T-helper 1 cell treated with Interleukin-12 subunit alpha and Interleukin-12 subunit beta and Interleukin-4 antibody, amounts not matched to agents 30 μg/mL and 1 μg/mL, for 36 hours (primary cell): Measurements from ENCODE around the gene DIABLO.
A peak's percentile ranks its signal among the peaks of the same experiment; 100 is the strongest.
"Not testable (repeated sequence)": the region's sequence is repeated elsewhere in the genome, so short reads cannot be mapped to it uniquely, and the experiment has no call there.

Source experiments
- H3K27ac Mint-ChIP-seq: one replicate; pipeline ENCODE4 v1.8.0; 2021; ENCODE audit warnings: mild to moderate bottlenecking, mixed read lengths
- H3K27me3 Mint-ChIP-seq: one replicate; pipeline ENCODE4 v1.8.0; 2021; ENCODE audit warnings: low read depth, mixed read lengths
- H3K36me3 Mint-ChIP-seq: one replicate; pipeline ENCODE4 v1.8.0; 2021; ENCODE audit warnings: low read depth, mixed read lengths
- H3K4me1 Mint-ChIP-seq: one replicate; pipeline ENCODE4 v1.8.0; 2021; ENCODE audit warnings: low read depth, mixed read lengths
- H3K4me3 Mint-ChIP-seq: one replicate; pipeline ENCODE4 v1.8.0; 2021; ENCODE audit warnings: mild to moderate bottlenecking, moderate library complexity, mixed read lengths
- H3K9me3 Mint-ChIP-seq: one replicate; pipeline ENCODE4 v1.8.0; 2021; ENCODE audit warnings: mixed read lengths

DIABLO gene

GRCh38 chr12:122203301-122204166, 22.3 kb downstream of the DIABLO start, which contains the start of gene B3GNT4:
B3GNT4 (plus strand) TSS chr12:122203709; CDS start chr12:122204619, 910 bp downstream.
- H3K9me3 Mint-ChIP-seq, result no peaks in the 10 kb centered on the region
- H3K4me1 Mint-ChIP-seq, result peaks cover 10% of the 10 kb centered on the region
- H3K27ac Mint-ChIP-seq, result no peak within 1 kb of the TSS
- peaks cover 33% of the 10 kb centered on the region for H3K27me3 Mint-ChIP-seq
- peaks cover 22% of the 10 kb centered on the region for H3K36me3 Mint-ChIP-seq
- peak within 1 kb of the TSS; percentile 87 for H3K4me3 Mint-ChIP-seq

GRCh38 chr12:122202811-122203210, 23.0 kb downstream of the DIABLO start:
- H3K4me1 Mint-ChIP-seq, result peaks cover 12% of the 10 kb centered on the region
- H3K27me3 Mint-ChIP-seq, result peaks cover 38% of the 10 kb centered on the region
- H3K9me3 Mint-ChIP-seq, H3K27ac Mint-ChIP-seq: not testable (repeated sequence)
- peak overlapping the region; percentile 81 for H3K4me3 Mint-ChIP-seq
- peaks cover 17% of the 10 kb centered on the region for H3K36me3 Mint-ChIP-seq

GRCh38 chr12:122202017-122202416, 23.8 kb downstream of the DIABLO start:
- H3K9me3 Mint-ChIP-seq, result no peaks in the 10 kb centered on the region
- H3K4me3 Mint-ChIP-seq, result no peak overlapping the region
- H3K36me3 Mint-ChIP-seq, result peaks cover 10% of the 10 kb centered on the region
- H3K27me3 Mint-ChIP-seq, result peaks cover 38% of the 10 kb centered on the region
- peaks cover 14% of the 10 kb centered on the region for H3K4me1 Mint-ChIP-seq
- no peak overlapping the region for H3K27ac Mint-ChIP-seq

- no peak overlapping the region for H3K4me3 Mint-ChIP-seq
Observed at GRCh38 chr12:122201381-122201780, 24.5 kb downstream of the DIABLO start.

DNA sequence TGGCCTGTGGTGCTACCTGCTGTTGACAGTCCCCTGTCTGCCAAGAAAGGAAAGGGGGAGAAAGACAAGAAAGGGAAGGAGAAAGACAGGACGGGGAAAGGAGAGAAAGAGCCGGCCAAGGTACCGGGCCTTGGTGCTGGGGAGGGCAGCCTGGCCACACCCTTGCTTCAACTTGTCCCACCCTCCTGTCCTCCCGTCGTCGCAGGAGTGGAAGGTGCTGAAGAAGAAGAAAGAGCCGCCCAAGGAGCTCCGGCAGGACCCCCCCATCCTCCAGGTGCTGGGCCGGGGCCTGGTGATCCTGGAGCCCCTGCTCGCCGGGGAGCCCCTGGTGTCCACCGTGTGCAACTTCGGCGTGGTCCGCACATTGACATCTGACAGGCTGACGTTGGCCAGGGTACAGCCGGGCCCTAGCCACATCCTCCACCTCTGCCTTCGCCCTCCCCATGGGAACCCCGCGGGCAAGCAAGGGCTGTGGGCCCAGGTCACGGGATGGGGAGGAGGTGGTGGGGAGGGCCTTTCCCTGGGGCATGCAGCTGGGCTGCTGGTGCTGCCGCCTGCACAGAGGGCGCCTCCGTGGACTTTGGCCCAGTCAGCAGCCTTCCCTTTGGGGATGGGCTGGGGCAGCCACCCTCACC, 25.2 kb downstream of the DIABLO start:
- Mint-ChIP-seq H3K9me3 (peaks cover 3% of the 10 kb centered on the region), H3K36me3 (peaks cover 5% of the 10 kb centered on the region), H3K4me3 (no peak overlapping the region), H3K4me1 (peaks cover 15% of the 10 kb centered on the region), H3K27me3 (peaks cover 41% of the 10 kb centered on the region), H3K27ac (no peak overlapping the region)

More at GRCh38 chr12:122201381-122201780, 24.5 kb downstream of the DIABLO start:
- Mint-ChIP-seq H3K27me3 (peaks cover 38% of the 10 kb centered on the region), H3K27ac (peak overlapping the region; percentile 18), H3K9me3 (no peaks in the 10 kb centered on the region), H3K36me3 (peaks cover 4% of the 10 kb centered on the region), H3K4me1 (peaks cover 14% of the 10 kb centered on the region)

DNA sequence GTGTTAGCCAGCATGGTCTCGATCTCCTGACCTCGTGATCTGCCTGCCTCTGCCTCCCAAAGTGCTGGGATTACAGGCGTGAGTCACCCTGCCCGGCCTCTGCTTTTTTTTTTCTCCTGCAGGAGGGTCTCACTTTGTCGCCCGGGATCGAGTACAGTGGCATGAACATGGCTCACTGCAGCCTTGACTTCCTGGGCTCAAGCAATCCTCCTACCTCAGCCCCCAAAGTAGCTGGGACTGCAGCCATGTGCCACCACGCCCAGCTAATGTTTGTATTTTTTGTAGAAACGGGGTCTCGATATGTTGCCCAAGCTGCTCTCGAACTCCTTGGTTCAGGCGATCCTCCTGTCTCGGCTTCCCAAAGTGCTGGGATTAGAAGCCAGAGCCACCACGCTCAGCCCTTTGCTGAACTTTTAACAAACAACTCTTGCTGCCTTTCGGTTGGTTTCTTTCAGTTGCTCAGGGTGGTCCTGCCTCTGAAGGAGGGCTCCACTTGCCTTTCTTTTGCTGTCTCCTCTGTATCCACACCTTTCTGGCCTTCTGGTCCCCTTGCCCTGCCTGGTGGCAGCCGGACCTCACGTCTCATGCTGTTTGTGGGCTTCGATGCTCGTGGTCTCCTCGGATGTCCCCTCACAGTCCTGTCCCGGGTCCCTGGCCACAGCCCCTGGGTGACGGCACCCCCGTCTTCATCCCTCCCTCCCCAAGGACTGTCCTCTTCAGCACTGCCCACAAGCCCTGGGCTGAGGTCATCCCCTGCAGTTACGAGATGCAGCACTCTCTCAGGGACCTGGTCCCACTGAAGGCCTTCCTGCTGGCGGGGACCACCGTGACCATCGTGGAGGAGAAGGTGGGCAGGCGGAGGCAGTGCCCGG, 26.1 kb downstream of the DIABLO start:
- H3K36me3 Mint-ChIP-seq, result peaks cover 2% of the 10 kb centered on the region
- no peak overlapping the region for H3K27ac Mint-ChIP-seq
- peaks cover 40% of the 10 kb centered on the region for H3K27me3 Mint-ChIP-seq
- H3K9me3 Mint-ChIP-seq, result peaks cover 5% of the 10 kb centered on the region
- no peak overlapping the region for H3K4me3 Mint-ChIP-seq
- peaks cover 12% of the 10 kb centered on the region for H3K4me1 Mint-ChIP-seq

- H3K36me3 Mint-ChIP-seq, result peaks cover 2% of the 10 kb centered on the region
- H3K27me3 Mint-ChIP-seq, result peaks cover 32% of the 10 kb centered on the region
- H3K4me1 Mint-ChIP-seq, result peaks cover 7% of the 10 kb centered on the region
- peak overlapping the region; percentile 62 for H3K27ac Mint-ChIP-seq
- no peak overlapping the region for H3K4me3 Mint-ChIP-seq
- H3K9me3 Mint-ChIP-seq, result peaks cover 5% of the 10 kb centered on the region
Observed at GRCh38 chr12:122197612-122197966, 28.3 kb downstream of the DIABLO start.

DNA sequence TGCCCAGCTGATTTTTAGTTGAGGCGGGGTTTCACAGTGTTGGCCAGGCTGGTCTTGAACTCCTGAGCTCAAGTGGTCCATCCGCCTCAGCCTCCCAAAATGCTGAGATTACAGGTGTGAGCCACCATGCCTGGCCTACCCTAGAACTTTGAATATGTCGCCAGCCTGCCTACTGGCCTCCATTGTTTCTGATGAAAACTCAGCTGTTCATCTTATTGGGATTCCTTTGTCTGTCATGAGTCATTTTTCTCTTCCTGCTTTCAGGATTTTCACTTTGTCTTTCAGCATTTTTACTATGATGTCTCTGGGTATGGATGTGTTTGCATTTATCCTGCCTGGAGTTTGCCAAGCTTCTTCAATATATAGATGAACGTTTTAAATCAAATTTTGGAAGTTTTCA, 30.4 kb downstream of the DIABLO start:
- peaks cover 5% of the 10 kb centered on the region for H3K9me3 Mint-ChIP-seq
- no peak overlapping the region for H3K27ac Mint-ChIP-seq
- H3K36me3 Mint-ChIP-seq, result peaks cover 2% of the 10 kb centered on the region
- peaks cover 7% of the 10 kb centered on the region for H3K4me1 Mint-ChIP-seq
- H3K27me3 Mint-ChIP-seq, result peaks cover 20% of the 10 kb centered on the region
- H3K4me3 Mint-ChIP-seq, result no peak overlapping the region

DNA sequence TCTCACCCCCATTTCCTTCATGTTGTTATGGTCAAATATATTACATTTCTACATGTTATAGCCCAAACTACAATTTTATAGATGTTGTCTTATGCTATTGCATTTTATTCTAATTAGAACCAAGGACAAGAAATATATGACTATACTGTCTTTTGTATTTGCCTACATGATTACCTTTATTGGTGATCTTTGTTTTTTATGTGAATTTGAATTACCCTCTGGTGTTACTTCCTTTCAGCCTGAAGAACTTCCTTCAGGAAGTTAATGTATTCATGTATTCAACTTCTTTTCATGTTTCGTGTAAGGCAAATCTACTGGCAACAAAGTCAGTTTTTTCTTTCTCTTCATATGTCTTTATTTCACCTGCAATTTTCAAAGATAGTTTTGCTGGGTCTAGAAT, 31.0 kb downstream of the DIABLO start:
- peaks cover 5% of the 10 kb centered on the region for H3K9me3 Mint-ChIP-seq
- H3K36me3 Mint-ChIP-seq, result peaks cover 2% of the 10 kb centered on the region
- H3K4me1 Mint-ChIP-seq, result peaks cover 7% of the 10 kb centered on the region
- H3K27ac Mint-ChIP-seq, result no peak overlapping the region
- H3K4me3 Mint-ChIP-seq, result no peak overlapping the region
- H3K27me3 Mint-ChIP-seq, result peaks cover 20% of the 10 kb centered on the region

GRCh38 chr12:122192441-122192840, 33.4 kb downstream of the DIABLO start:
- peaks cover 2% of the 10 kb centered on the region for H3K36me3 Mint-ChIP-seq
- no peak overlapping the region for H3K4me3 Mint-ChIP-seq
- H3K4me1 Mint-ChIP-seq, result peaks cover 4% of the 10 kb centered on the region
- H3K9me3 Mint-ChIP-seq, result peaks cover 5% of the 10 kb centered on the region
- no peak overlapping the region for H3K27ac Mint-ChIP-seq
- peaks cover 16% of the 10 kb centered on the region for H3K27me3 Mint-ChIP-seq

DNA sequence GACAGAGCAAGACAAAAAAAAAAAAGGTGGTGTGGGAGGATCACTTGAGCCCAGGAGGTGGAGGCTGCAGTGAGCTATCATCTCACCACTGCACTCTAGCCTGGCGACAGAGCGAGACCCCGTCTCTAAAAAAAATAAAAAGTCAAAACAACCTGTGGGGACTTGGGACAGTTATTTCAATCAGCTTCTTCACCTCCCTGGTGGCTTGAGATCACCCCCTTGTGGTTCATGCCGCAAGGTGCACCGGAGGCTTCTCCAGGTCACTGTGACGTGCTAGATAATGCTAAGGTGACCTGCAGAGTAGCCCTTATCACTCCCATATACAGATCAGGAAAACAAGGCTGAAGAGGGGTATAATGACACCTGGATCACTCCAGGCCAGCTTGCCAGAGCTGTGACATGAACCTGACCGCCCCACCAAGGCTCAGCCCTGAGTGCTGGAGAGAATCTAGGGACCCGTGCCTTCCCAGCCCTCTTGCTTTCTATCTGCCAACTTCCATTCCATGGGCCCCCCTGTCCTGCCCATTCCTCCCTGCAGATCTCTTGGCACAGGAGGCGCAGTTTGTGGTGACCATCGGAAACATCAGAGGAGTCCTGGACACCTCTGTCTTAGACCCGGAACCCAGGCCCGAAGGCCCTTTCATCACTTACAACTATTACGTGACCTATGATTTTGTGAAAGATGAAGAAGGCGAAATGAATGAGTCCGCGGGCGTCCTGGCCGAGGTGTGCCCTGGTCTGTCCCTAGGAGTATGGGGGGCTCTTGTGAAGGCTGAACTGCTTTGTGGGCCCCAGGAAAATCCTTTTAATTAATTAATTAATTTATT, 34.8 kb downstream of the DIABLO start:
- Mint-ChIP-seq H3K36me3 (peaks cover 2% of the 10 kb centered on the region), H3K4me1 (peaks cover 3% of the 10 kb centered on the region), H3K27me3 (peaks cover 15% of the 10 kb centered on the region), H3K4me3 (no peak overlapping the region), H3K27ac (no peak overlapping the region), H3K9me3 (peaks cover 5% of the 10 kb centered on the region)

DNA sequence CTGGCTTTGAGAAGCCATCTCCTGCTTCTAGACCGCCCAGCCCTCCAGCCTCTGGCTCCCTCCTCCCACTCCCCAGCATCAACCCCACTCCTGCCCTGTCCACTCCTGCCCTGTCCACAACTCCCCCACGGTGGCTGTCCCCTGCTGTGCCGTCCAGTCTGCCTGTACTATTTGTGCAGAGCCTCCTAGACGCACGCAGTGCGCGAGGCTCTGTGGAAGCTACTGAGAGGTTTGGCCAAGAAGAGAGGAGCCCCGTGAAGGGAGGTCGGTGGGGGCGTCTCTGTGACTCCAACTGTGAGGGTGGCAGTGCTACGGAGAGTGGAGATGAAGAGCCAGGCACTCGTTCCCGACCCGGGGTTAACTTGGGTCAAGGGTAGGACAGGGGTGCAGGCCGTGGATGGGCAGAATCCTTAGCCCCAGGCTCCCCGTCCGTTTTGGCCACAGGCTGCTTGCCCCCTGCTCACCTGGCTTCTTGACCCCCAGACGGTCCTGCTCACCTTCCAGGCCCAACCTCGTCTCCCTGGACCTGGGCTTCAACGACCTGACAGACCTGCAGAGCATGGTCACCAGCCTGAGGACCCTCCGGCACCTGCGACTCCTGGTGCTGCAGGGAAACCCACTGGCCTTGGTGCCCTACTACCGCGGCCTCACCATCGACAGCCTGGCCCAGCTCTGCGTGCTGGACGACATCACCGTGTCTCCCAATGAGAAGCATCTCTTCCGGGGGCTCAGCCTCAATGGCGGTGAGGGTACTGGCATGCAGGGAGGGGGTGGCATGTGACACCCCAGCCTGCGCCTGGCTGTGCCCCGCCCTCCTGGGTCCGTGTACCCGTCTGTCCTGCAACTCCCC, 36.0 kb downstream of the DIABLO start:
- Mint-ChIP-seq H3K27me3 (peaks cover 9% of the 10 kb centered on the region), H3K4me1 (no peaks in the 10 kb centered on the region), H3K27ac (no peak overlapping the region), H3K9me3 (no peaks in the 10 kb centered on the region), H3K4me3 (no peak overlapping the region), H3K36me3 (no peaks in the 10 kb centered on the region)

GRCh38 chr12:122187466-122187865, 38.4 kb downstream of the DIABLO start:
- H3K27ac Mint-ChIP-seq, result no peak overlapping the region
- peaks cover 20% of the 10 kb centered on the region for H3K27me3 Mint-ChIP-seq
- H3K4me3 Mint-ChIP-seq, result no peak overlapping the region
- H3K36me3 Mint-ChIP-seq, result no peaks in the 10 kb centered on the region
- peaks cover 4% of the 10 kb centered on the region for H3K4me1 Mint-ChIP-seq
- no peaks in the 10 kb centered on the region for H3K9me3 Mint-ChIP-seq
